Activated CD4-positive, CD25-positive, alpha-beta regulatory T cell (primary cell): Measurements from ENCODE around the gene TMEM176A.

Experiments used
- DNase-seq, 4 experiments: peaks; one replicate each; lab custom pipeline; 2025; lab: John Stamatoyannopoulos, UW

The TMEM176A gene

DNA sequence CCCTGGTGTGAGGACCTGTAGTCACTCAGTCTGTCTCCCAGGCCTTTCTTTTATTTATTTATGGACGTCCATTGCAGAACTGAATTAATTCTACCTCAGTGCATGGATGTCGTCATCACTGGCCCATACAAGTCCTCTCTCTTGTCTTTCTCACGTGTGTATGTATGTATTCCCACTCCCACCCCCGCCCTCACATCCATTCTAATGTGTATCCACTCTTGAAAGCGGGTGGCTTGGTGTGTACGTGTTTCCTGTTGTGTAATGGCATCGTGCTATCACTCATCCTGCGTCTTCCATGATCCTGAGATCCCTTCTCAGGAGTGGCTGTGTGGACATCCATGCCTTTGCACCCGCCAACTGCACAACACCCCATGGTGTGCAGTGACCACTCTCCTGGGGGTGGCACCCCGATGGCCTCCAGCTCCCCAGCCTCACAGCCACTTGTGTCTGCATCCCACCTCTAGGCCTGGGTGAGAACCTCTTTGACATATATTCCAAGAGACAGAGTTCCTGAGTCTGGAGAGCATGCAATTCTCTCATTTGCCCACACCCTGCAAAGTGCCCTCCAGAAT lies 48.7 kb downstream of the TMEM176A start:
- DNase-seq: no peak

GRCh38 chr7:150850273-150850672 lies 49.7 kb downstream of the TMEM176A start:
- DNase-seq: no peak

GRCh38 chr7:150851492-150852370 lies 51.2 kb downstream of the TMEM176A start:
- DNase-seq: no peak

- no peak for DNase-seq
These were observed 51.9 kb downstream of the TMEM176A start, which contains the start of gene AOC1 for GRCh38 chr7:150852371-150852905. AOC1 (plus strand) TSS chr7:150852517; CDS start chr7:150856471, 3,954 bp downstream.

DNA sequence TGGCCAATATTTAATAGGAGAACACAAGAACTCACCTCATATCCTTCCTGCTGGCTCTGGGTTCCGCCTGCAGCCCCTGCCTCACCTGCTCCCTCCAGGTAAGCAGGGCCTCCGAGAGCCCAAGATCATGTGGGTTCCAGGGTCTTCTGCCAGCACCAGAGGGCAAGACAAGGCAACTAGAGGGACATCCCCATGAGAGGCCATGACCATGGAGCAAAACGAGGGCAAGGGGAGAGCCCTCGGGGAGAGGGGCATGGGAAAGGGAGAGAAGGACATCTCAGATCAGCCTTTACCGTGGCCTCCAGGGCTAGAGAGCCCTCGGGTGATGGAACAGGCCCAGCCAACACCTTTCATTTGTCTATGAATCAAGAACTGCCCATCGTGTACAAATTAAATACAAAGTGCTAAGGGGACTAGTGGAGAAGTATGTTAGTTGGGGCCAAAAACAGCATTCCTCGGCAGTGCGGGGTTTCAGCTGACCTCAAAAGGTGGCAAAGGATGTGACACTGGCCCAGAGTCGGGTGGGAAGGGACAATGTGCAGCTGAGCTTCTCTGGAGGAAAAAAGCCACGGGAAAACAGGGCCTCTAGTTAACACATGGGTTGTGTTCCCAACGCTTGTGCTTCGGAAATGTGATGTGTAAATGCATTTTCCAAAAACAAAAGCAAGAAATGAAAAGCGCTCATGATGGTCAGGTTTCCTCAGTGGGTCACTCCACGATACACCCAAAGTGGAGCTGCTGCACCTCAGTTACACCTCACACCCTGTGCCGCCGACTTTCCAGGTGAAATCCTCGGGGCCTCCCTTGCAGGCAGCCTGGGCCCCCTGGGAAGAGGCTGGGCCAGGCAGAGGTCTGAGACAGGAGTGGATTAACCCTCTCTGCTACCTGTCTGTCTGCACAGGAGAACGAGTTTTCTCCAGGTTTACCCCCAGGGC lies 53.8 kb downstream of the TMEM176A start:
- DNase-seq: no peak
